GM18861 (cell line): ENCODE measurements around the gene SYT8.
"Not testable (repeated sequence)": the region's sequence is repeated elsewhere in the genome, so short reads cannot be mapped to it uniquely, and the experiment has no call there.

Experiments used
- ATAC-seq: cut with Tn5 transposase; IDR thresholded peaks from one replicate; pipeline ENCODE4 v1.9.1; 2021; ENCODE audit not compliant: unreplicated experiment

SYT8 gene

GRCh38 chr11:1871531-1871930 is 36.7 kb downstream of the SYT8 start:
- no peak for ATAC-seq

- ATAC-seq, result no peak
Observed at GRCh38 chr11:1872267-1872985, 37.6 kb downstream of the SYT8 start.

DNA sequence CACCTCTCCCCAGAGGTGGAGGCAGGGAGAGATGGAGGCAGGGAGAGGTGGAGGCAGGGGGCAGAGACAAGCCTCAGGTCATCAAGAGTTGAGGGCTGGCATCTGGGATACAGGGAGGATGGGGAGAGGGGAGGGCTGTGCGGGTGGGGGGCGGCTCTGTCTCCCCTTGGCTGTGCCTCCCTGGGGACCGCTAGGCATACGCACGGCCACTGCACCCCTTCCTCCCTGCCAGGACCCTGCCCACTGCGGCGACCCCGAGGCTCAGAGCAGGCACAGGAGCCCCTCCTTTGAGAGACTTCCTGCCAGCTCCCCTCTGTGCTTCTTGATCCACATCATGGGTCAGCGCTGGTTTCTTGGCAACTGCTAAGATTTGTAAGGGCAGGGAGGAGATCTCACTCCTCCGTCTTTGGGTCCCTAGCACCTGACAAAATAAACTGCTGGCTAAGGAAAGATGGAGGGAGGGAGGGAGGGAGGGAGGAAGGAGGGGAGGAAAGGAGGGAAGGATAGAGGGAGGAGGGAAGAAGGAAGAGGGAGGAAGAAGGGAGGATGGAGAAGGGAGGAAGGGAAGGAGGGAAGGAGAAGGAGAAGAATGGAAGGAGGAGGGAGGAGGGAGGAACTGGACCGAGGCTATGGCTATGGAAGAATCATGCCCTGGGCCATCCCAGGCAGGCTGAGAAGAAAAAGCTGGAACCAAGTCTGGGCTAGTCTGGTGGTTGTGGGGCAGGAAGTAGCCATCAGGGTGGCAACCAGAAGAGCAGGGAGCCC is 38.4 kb downstream of the SYT8 start:
- no peak for ATAC-seq

DNA sequence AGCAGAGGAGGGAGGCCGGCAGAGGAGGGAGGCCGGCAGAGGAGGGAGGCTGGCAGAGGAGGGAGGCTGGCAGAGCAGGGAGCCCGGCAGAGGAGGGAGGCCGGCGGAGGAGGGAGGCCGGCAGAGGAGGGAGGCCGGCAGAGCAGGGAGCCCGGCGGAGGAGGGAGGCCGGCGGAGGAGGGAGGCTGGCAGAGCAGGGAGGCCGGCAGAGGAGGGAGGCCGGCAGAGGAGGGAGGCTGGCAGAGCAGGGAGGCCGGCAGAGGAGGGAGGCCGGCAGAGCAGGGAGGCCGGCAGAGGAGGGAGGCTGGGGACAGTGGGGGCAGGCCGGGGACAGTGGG is 39.0 kb downstream of the SYT8 start:
- not testable (repeated sequence) for ATAC-seq

DNA sequence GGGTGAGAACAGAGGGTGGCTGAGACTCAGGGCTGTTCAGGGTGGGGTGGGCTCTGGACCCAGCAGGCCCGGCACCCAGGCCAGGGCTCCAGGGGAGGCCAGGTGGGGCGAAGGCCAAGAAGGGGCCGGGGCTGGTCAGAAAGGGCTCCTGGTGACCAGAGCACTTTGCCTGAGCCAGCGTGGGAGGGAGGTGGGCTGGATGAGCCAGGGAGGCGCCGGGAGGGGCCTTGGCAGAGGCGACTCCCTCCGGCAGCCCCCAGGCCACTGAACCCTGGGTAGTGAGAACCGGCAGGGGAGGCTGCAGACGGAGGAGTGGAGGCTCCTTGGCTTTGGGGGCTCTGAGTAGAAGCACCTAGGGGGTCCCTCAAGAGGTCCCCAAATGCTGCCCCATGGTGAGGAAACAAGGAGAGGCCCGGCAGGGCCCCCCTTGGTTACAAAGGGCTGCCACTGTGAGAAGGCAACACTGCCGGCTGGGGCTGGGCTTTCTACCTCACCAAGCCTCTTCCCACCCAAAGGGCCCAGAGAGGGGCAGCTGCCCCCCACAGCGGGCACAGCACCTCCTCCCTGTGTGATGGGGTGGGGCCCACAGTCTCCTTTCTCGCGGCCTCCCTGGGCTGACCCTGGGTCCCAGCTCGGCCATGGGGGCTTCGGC is 39.8 kb downstream of the SYT8 start:
- ATAC-seq, result not testable (repeated sequence)

GRCh38 chr11:1875093-1875850 is 40.5 kb downstream of the SYT8 start:
- ATAC-seq, result no peak

DNA sequence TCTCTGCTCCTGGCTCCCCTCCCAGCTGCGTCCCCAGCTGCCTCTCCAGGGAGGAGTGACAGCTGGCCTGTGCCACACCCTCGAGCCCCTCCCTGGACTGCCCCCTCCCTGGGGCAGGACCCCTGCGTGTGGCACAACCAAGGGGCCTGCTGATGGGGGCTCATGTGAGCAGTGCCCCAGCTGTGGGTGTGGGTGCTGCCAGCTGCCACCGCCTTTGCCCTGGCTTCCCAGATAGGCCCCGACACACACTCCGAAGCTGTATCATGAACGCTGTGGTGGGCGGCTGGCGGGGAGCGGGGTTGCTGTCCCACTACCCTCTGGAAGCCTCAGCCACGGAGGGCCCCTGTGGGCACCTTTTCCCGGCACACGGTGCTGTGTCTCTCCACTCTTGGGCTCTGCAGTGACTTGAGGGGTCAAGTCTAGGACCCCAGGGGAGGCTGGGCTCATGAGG is 41.1 kb downstream of the SYT8 start:
- ATAC-seq, result not testable (repeated sequence)

GRCh38 chr11:1876361-1877063 is 41.7 kb downstream of the SYT8 start:
- no peak for ATAC-seq

GRCh38 chr11:1877211-1878136 is 42.7 kb downstream of the SYT8 start:
- ATAC-seq, result no peak

DNA sequence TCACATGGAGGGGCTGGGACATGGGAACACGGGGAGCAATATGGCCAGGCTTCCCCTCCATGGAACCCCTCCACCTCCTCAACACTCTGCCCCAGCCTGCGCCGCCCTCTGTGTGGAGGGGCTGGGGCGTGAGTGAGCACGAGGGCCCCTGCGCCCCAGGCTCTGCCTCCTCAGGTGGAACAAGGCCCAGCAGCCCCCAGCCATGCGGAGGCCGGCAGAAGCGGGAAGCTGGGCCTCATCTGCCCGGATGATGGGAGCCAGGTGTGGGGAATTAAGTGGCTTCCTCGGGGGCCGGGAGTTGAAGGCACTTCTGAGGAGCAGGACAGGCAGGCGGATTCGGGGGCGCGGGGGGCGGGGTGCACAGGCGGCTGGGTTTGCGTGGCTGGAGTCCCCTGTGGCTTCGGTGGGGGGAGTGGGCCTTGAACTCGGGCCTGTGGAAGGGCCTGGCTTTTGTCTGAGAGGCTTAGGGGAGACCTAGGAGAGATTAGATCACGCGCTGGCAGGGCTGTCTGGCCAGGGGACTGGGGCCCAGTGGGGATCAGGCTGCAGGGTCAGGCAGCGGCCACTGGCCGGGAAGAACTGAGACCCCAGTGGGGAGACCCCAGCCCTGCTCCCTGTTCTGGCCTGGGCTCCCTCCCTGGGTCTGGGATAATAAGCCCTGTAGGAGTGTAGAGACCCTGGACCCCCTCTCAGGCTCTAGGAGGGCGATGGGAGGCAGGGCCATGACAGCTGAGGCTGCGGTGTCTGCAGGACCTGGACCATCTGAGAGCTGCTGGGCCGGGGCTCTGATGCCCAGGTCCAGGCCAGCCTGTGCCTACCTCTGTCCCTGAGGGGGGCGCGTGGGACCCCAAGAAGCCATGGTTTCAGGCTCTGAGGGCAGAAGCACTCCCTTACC is 43.6 kb downstream of the SYT8 start:
- no peak for ATAC-seq

DNA sequence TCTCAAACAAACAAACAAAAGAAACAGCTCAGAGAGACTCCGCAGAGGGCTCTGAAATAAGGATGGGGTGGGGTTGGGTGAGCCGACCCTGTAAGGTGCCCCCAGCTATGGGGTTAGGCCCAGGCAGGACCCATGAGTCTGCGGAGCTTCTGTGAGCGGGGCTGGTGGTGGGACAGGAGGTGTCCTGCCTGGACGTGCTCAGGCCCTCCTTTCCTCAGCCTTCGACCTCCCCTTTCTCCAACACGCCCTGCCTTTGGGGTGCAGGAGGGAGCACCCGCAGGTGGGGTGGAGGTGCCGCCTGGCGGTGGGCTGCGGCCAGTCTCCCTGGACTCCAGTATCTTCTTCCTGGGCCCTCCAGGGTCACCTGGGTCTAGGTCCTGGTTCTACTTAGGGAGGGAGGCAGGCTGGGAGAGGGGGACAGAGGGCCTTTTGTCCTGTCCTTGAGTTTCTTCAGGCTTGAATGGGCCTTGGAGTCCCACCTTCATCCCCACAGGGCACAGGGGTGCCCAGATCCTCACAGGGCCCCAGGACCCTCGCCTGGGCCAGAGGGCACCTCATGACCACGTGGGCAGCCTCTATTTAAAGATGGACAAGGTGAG is 44.7 kb downstream of the SYT8 start:
- no peak for ATAC-seq

GRCh38 chr11:1879941-1880720 is 45.3 kb downstream of the SYT8 start:
- no peak for ATAC-seq

DNA sequence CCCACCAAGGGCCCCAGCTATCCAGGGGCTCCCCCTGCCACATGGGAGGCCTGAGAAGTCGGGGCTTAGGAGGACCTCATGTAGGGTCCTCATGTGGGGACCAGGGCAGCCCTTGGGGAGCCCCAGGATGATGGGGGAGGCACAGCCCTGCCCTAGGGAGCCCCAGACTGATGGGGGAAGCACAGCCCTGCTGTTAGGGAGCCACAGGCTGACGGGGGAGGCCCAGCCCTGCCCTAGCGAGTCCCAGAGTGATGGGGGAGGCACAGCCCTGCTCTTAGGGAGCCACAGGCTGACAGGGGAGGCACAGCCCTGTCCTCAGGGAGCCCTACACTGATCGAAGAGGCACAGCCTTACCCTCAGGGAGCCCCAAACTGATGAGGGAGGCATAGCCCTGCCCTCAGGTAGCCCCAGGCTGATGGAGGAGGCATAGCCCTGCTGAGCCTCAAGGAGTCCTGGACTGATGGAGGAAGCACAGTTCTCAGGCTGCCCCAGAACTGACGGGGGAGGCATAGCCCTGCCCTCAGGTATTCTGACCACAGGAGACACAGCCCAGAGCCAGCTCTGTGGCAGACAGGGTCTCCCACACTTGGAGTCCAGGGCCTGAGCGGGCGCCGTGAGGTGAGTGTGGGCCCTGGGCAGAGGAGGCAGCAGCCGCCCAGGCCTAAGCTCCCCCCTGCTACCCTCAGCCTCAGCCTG is 46.1 kb downstream of the SYT8 start:
- ATAC-seq, result no peak

GRCh38 chr11:1881442-1882264 is 46.9 kb downstream of the SYT8 start:
- no peak for ATAC-seq

DNA sequence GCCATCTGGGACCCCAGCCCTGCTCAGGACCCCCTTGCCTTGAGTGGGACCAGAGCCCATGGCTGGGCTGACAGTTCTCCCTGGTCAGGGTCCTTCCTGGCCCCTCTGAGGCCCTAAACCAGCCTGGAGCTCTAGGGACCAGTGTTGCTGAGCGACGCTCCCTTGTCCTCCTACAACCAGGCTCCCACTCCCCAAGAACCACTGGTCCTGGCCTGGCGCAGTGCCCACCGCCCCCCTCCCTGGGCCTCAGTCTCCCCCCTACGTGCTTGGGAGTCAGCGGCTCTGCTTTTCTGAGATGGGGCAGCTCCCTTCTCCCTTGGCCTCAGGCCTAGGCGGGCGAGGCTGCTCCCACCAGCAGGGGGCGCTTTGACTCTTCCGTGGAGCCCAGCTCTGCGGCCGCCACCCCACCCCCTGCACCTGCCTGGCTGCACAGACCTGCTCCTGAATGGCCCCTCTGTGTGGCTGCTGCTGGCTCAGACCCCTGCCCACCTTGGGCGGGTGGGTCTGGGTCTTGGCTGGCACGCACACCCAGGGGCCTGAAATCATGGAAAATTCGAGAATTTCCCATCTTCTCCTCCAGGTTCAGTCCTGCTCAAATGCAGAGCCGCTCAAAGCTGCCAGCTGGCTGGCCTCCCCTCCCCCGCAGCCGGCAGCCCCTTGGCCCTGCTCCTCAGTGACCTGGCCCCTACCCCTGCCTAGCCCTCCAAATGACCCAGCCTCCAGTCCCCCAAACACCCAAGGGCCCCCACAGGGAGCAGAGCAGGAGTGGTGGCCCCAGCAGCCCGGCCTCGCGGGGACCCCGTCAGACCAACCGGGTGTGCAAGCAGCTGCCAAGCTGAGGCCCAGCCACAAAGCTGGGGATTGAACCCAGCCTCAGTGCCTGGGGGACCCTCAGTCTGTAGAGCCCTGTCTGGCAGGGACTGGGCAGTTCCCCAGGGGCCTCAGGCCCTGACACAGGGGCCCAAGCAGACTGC is 47.8 kb downstream of the SYT8 start:
- no peak for ATAC-seq
